Measurements from ENCODE around the gene NOL3. TPM values are rescaled to one million over a fixed set of nuclear protein-coding genes. Genes with fewer than 3 reads are reported as not detected.
"Not testable (repeated sequence)": the region's sequence is repeated elsewhere in the genome, so short reads cannot be mapped to it uniquely, and the experiment has no call there.

Gene NOL3
- 34.1 and 38.7 TPM in 2 replicates for polyA plus RNA-seq (2012; rRNA removed)
- 16.9 and 22.0 TPM in 2 replicates for polyA plus RNA-seq (2012; cell fraction: cytosol; rRNA removed)
- polyA plus RNA-seq (2012; cell fraction: nucleus; rRNA removed), result 131 and 167 TPM in 2 replicates

GRCh38 chr16:67170168-67170948 is at the start of gene NOL3:
Gene NOL3, plus strand, starts transcription at chr16:67170538.
- CTCF ChIA-PET, result interaction anchor here (0.8 to 4.1 kb wide), 19 partner anchors 9 to 275 kb away, joined by 3 to 32 read pairs (median 4); partner anchors contain the start of genes EXOC3L1, FBXL8, MATCAP1 and TMEM208
- Histone ChIP-seq H3K36me3 (replicated peaks in 1 of 2; ENCODE audit: control insufficient read depth in 1 of 2, insufficient read depth in 2 of 2, low read length in 1 of 2) (peaks cover 2 to 7% of the 10 kb centered on the region in 2 experiments), H3K9ac (peak within 1 kb of the TSS; percentile 64), H3K9me3 (no peaks in the 10 kb centered on the region), H3K9me2 (no peaks in the 10 kb centered on the region), H3K27me3 (ENCODE audit: insufficient read depth) (no peaks in the 10 kb centered on the region), H3K4me1 (ENCODE audit: control insufficient read depth in 1 of 2, insufficient read depth in 2 of 2, low read depth in 1 of 2, low read length in 1 of 2) (peaks cover 38 to 39% of the 10 kb centered on the region in 2 experiments; a peak in 3 of 4 replicates), H3K4me3 (ENCODE audit: low read depth in 2 of 2, low read length in 1 of 2) (peak within 1 kb of the TSS; percentile 49 to 66), H3K27ac (ENCODE audit: low read depth in 2 of 2, low read length in 1 of 2) (peak within 1 kb of the TSS; percentile 76 to 94), H3F3A (replicated peaks; ENCODE audit: insufficient read depth) (peaks cover 32% of the 10 kb centered on the region), H4K20me1 (ENCODE audit: insufficient read depth) (no peaks in the 10 kb centered on the region), H2AFZ (ENCODE audit: low read depth) (peak within 1 kb of the TSS; percentile 81; the same call in 1 of the 2 replicates), H3K79me2 (ENCODE audit: insufficient read depth) (peaks cover 14% of the 10 kb centered on the region; the same call in 1 of the 2 replicates), H3K4me2 (peak within 1 kb of the TSS; percentile 98)
- POLR2A ChIA-PET, result interaction anchor here (0.9 to 2.6 kb wide), 8 partner anchors 10 to 153 kb away, joined by 3 to 15 read pairs (median 4); partner anchors contain the start of genes ELMO3, FBXL8, TMEM208 and TRADD
- peak; percentile 93 for DNase-seq
- TF ChIP-seq MAX (IDR thresholded peaks at IDR 0.05; ENCODE audit: low read depth), result peak; percentile 17; the same call in 1 of the 2 replicates
- peak; percentile 39; the same call in 1 of the 2 replicates for TF ChIP-seq POLR2AphosphoS5 (IDR thresholded peaks at IDR 0.05; ENCODE audit: low read depth, low read length)
- TF ChIP-seq TEAD4 (IDR thresholded peaks at IDR 0.05; ENCODE audit: borderline replicate concordance, insufficient read depth), result no peak
- no peak for TF ChIP-seq RCOR1 (IDR thresholded peaks at IDR 0.05; ENCODE audit: low read length)
- TF ChIP-seq SIN3A (IDR thresholded peaks at IDR 0.05; ENCODE audit: borderline replicate concordance, low read depth, low read length), result peak; percentile 53; the same call in 1 of the 2 replicates
- TF ChIP-seq NRF1 (IDR thresholded peaks at IDR 0.05; ENCODE audit: low read depth, low read length), result peak; percentile 76
- TF ChIP-seq EP300 (IDR thresholded peaks at IDR 0.05; ENCODE audit: borderline replicate concordance in 1 of 2, low read depth in 1 of 2, low read length in 1 of 2), result peak in 1 of 2 experiments; percentile 27; a peak in 1 of 4 replicates
- peak; percentile 63 for TF ChIP-seq MXI1 (IDR thresholded peaks at IDR 0.05; ENCODE audit: low read depth, low read length)
- TF ChIP-seq, protein P1, sequence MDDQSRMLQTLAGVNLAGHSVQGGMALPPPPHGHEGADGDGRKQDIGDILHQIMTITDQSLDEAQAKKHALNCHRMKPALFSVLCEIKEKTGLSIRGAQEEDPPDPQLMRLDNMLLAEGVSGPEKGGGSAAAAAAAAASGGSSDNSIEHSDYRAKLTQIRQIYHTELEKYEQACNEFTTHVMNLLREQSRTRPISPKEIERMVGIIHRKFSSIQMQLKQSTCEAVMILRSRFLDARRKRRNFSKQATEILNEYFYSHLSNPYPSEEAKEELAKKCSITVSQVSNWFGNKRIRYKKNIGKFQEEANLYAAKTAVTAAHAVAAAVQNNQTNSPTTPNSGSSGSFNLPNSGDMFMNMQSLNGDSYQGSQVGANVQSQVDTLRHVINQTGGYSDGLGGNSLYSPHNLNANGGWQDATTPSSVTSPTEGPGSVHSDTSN (IDR thresholded peaks at IDR 0.05), result peak; percentile 1; the same call in 1 of the 2 replicates
- no peak for TF ChIP-seq SMC3 (IDR thresholded peaks at IDR 0.05; ENCODE audit: low read depth, low read length)
- TF ChIP-seq TAF1 (IDR thresholded peaks at IDR 0.05; ENCODE audit: borderline replicate concordance, low read depth, low read length), result peak; percentile 6; the same call in 1 of the 2 replicates
- TF ChIP-seq CHD2 (IDR thresholded peaks at IDR 0.05; ENCODE audit: low read length, partially characterized antibody), result peak; percentile 20
- no peak for TF ChIP-seq YY1 (IDR thresholded peaks at IDR 0.05; ENCODE audit: low read depth)
- 2% methylated on average over 9 of the region's 50 CpGs for WGBS (ENCODE audit: low lambda C conversion rate)

- H4K20me1 ChIP-seq (ENCODE audit: insufficient read depth); H3K4me1 ChIP-seq (ENCODE audit: control insufficient read depth in 1 of 2, insufficient read depth in 2 of 2, low read depth in 1 of 2, low read length in 1 of 2); H2AFZ ChIP-seq (ENCODE audit: low read depth); H3K9me2 ChIP-seq; H3K4me2 ChIP-seq; POLR2A ChIA-PET; H3F3A ChIP-seq (replicated peaks; ENCODE audit: insufficient read depth); H3K4me3 ChIP-seq (ENCODE audit: low read depth in 2 of 2, low read length in 1 of 2); H3K9ac ChIP-seq; H3K9me3 ChIP-seq; H3K27me3 ChIP-seq (ENCODE audit: insufficient read depth); H3K27ac ChIP-seq (ENCODE audit: low read depth in 2 of 2, low read length in 1 of 2); DNase-seq: not testable (repeated sequence)
- WGBS (ENCODE audit: low lambda C conversion rate), result 97% methylated on average over 5 of the region's 5 CpGs
- CTCF ChIA-PET, result interaction anchor here (0.8 kb wide), 1 partner anchor 33 kb away, joined by 3 read pairs; no protein-coding TSS in a partner anchor
- Histone ChIP-seq H3K36me3 (replicated peaks in 1 of 2; ENCODE audit: control insufficient read depth in 1 of 2, insufficient read depth in 2 of 2, low read length in 1 of 2) (peaks cover 28 to 43% of the 10 kb centered on the region in 2 experiments), H3K79me2 (ENCODE audit: insufficient read depth) (peaks cover 30% of the 10 kb centered on the region)
Measured at GRCh38 chr16:67122799-67123198, 47.5 kb upstream of the NOL3 start.
